Calu3 (cell line): ENCODE data around the gene CFAP52. TPM values are rescaled to one million over a fixed set of nuclear protein-coding genes. Genes with fewer than 3 reads are reported as not detected.

Experiments used
- BruUV-seq: library from RNA; stranded (reverse); fragments of 400-500 nt; replicated peaks from 2 replicates; lab custom pipeline; 2021; lab: Mats Ljungman, UMichigan
- CTCF ChIA-PET: fragments of 300-600 bp; sonication (Branson Sonifier 250); formaldehyde crosslinking; loops from one replicate; lab custom pipeline; 2022; ENCODE audit warnings: antibody characterized with exemption; lab: Charles Lee
- DNase-seq: peaks from one replicate; pipeline ENCODE4 v3.0.0; 2022
- H3K27ac Mint-ChIP-seq: one replicate; pipeline ENCODE4 v1.8.0; 2022; ENCODE audit warnings: mixed read lengths; ENCODE audit not compliant: unreplicated experiment
- H3K27me3 Mint-ChIP-seq: one replicate; pipeline ENCODE4 v1.8.0; 2022; ENCODE audit warnings: mixed read lengths; ENCODE audit not compliant: unreplicated experiment
- H3K36me3 Mint-ChIP-seq: one replicate; pipeline ENCODE4 v1.8.0; 2022; ENCODE audit warnings: mild to moderate bottlenecking, moderate library complexity, mixed read lengths; ENCODE audit not compliant: insufficient read depth, unreplicated experiment
- H3K4me1 Mint-ChIP-seq: one replicate; pipeline ENCODE4 v1.8.0; 2022; ENCODE audit warnings: mild to moderate bottlenecking, low read depth, mixed read lengths; ENCODE audit not compliant: unreplicated experiment
- H3K4me3 Mint-ChIP-seq: one replicate; pipeline ENCODE4 v1.8.0; 2022; ENCODE audit warnings: mild to moderate bottlenecking, low read depth, moderate library complexity, mixed read lengths; ENCODE audit not compliant: unreplicated experiment
- H3K9me3 Mint-ChIP-seq: one replicate; pipeline ENCODE4 v1.8.0; 2022; ENCODE audit warnings: low read depth, mixed read lengths; ENCODE audit not compliant: unreplicated experiment
- CTCF ChIP-seq: fragments of 200-600 bp; IDR thresholded peaks from one replicate; pipeline ENCODE4 v1.8.0; 2022; ENCODE audit warnings: antibody characterized with exemption; ENCODE audit not compliant: unreplicated experiment
- intact Hi-C: fragments of 100-400 bp; cut with micrococcal nuclease; formaldehyde crosslinking; loops from one replicate; pipeline ENCODE4 v1.10.0; 2022; ENCODE audit not compliant: unreplicated experiment
- total RNA-seq: library from RNA; stranded (reverse); gene quantifications from 2 replicates; pipeline ENCODE4 v1.2.3, GENCODE V29; 2022

The CFAP52 gene
- total RNA-seq, 1 experiment from 2014 or later, result not detected

GRCh38 chr17:9672691-9673090 lies 96.2 kb downstream of the CFAP52 start:
- CTCF ChIA-PET, result no interaction called here
- Mint-ChIP-seq H3K4me3 (no peak overlapping the region), H3K27ac (no peak overlapping the region), H3K27me3 (no peaks in the 10 kb centered on the region), H3K9me3 (no peaks in the 10 kb centered on the region), H3K4me1 (peaks cover 28% of the 10 kb centered on the region), H3K36me3 (no peaks in the 10 kb centered on the region)
- no TSS peak for BruUV-seq
- DNase-seq, result no peak
- intact Hi-C loops, result loop anchor here (10.0 kb wide), 1 partner anchor 98 kb away; the partner anchor contains the start of genes CFAP52 and STX8
- no peak for TF ChIP-seq CTCF

GRCh38 chr17:9676084-9676483 lies 99.6 kb downstream of the CFAP52 start:
- no peaks in the 10 kb centered on the region for H3K27me3 Mint-ChIP-seq
- peak; percentile 3 for DNase-seq
- no peak for TF ChIP-seq CTCF
- no peak overlapping the region for H3K4me3 Mint-ChIP-seq
- no TSS peak for BruUV-seq
- CTCF ChIA-PET, result interaction anchor here (0.6 kb wide), 1 partner anchor 934 kb away, joined by 3 read pairs; no protein-coding TSS in a partner anchor
- H3K27ac Mint-ChIP-seq, result peak overlapping the region; percentile 52
- H3K4me1 Mint-ChIP-seq, result peaks cover 24% of the 10 kb centered on the region
- H3K36me3 Mint-ChIP-seq, result peaks cover 7% of the 10 kb centered on the region
- no peaks in the 10 kb centered on the region for H3K9me3 Mint-ChIP-seq
- intact Hi-C loops, result loop anchor here (2.0 to 10.0 kb wide), 2 partner anchors 31 to 101 kb away; partner anchors contain the start of genes CFAP52, STX8 and USP43

GRCh38 chr17:9676820-9677310 lies 100.4 kb downstream of the CFAP52 start:
- no peaks in the 10 kb centered on the region for H3K9me3 Mint-ChIP-seq
- peaks cover 24% of the 10 kb centered on the region for H3K4me1 Mint-ChIP-seq
- no TSS peak for BruUV-seq
- no peak for TF ChIP-seq CTCF
- peak overlapping the region; percentile 52 for H3K27ac Mint-ChIP-seq
- no peak overlapping the region for H3K4me3 Mint-ChIP-seq
- intact Hi-C loops, result loop anchor here (2.0 to 10.0 kb wide), 2 partner anchors 32 to 102 kb away; partner anchors contain the start of genes CFAP52, STX8 and USP43
- CTCF ChIA-PET, result interaction anchor here (0.7 kb wide), 1 partner anchor 129 kb away, joined by 3 read pairs; no protein-coding TSS in a partner anchor
- H3K27me3 Mint-ChIP-seq, result no peaks in the 10 kb centered on the region
- peak; percentile 62 for DNase-seq
- H3K36me3 Mint-ChIP-seq, result peaks cover 7% of the 10 kb centered on the region

- H3K4me3 Mint-ChIP-seq, result no peak overlapping the region
- H3K27me3 Mint-ChIP-seq, result no peaks in the 10 kb centered on the region
- no peaks in the 10 kb centered on the region for H3K9me3 Mint-ChIP-seq
- DNase-seq, result no peak
- H3K4me1 Mint-ChIP-seq, result peaks cover 24% of the 10 kb centered on the region
- peak overlapping the region; percentile 52 for H3K27ac Mint-ChIP-seq
- intact Hi-C loops, result loop anchor here (2.0 to 10.0 kb wide), 2 partner anchors 33 to 103 kb away; partner anchors contain the start of genes CFAP52, STX8 and USP43
- H3K36me3 Mint-ChIP-seq, result peaks cover 7% of the 10 kb centered on the region
- CTCF ChIA-PET, result interaction anchor here (0.7 kb wide), 1 partner anchor 128 kb away, joined by 3 read pairs; no protein-coding TSS in a partner anchor
- no TSS peak for BruUV-seq
- no peak for TF ChIP-seq CTCF
Observed at GRCh38 chr17:9677411-9677810, 101.0 kb downstream of the CFAP52 start.
